Measurements from ENCODE around the gene RHOA.

Gene RHOA

DNA sequence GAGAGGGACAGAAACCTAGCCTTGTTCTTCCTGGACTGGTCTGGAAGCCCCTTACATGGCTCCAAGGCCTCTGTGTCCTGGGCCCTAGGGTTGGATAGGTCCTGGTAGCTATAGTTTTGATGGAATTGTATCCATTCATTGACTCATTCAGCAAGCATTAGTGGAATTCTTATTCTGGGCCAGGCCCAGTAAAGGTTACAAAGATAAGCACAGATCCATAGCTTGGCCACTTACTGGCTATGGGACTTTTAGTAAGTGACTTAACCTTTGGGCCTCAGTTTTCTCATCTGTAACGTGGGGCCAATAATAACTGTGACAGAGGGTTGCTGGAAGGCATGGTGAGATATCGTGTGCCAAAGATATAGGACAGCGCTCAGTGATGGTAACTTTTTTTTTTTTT lies 44.7 kb upstream of the RHOA start:
- H3F3A ChIP-seq (ENCODE audit: control insufficient read depth, insufficient read depth): no peaks in the 10 kb centered on the region
- no peak overlapping the region for H3K27ac ChIP-seq (ENCODE audit: low read depth, low read length)
- no peak overlapping the region for H3K4me2 ChIP-seq (ENCODE audit: low read length)
- H3K4me1 ChIP-seq (ENCODE audit: control insufficient read depth, low read length): no peaks in the 10 kb centered on the region
- no peaks in the 10 kb centered on the region for H3K9me3 ChIP-seq (ENCODE audit: control insufficient read depth, insufficient read depth, low read length)
- no peaks in the 10 kb centered on the region for H3K27me3 ChIP-seq (ENCODE audit: control insufficient read depth, low read length)
- no peaks in the 10 kb centered on the region for H3K36me3 ChIP-seq (ENCODE audit: control insufficient read depth, low read length)
- no peaks in the 10 kb centered on the region for H4K20me1 ChIP-seq (ENCODE audit: control insufficient read depth, insufficient read depth, low read depth, low read length)
- H3K79me2 ChIP-seq (ENCODE audit: control insufficient read depth, low read length): no peaks in the 10 kb centered on the region
- H3K9me2 ChIP-seq (replicated peaks; ENCODE audit: control insufficient read depth, low read length): no peaks in the 10 kb centered on the region
- no peak overlapping the region for H3K4me3 ChIP-seq (ENCODE audit: low read length)
- TF ChIP-seq, protein P1, sequence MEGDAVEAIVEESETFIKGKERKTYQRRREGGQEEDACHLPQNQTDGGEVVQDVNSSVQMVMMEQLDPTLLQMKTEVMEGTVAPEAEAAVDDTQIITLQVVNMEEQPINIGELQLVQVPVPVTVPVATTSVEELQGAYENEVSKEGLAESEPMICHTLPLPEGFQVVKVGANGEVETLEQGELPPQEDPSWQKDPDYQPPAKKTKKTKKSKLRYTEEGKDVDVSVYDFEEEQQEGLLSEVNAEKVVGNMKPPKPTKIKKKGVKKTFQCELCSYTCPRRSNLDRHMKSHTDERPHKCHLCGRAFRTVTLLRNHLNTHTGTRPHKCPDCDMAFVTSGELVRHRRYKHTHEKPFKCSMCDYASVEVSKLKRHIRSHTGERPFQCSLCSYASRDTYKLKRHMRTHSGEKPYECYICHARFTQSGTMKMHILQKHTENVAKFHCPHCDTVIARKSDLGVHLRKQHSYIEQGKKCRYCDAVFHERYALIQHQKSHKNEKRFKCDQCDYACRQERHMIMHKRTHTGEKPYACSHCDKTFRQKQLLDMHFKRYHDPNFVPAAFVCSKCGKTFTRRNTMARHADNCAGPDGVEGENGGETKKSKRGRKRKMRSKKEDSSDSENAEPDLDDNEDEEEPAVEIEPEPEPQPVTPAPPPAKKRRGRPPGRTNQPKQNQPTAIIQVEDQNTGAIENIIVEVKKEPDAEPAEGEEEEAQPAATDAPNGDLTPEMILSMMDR (IDR thresholded peaks at IDR 0.05; ENCODE audit: low read depth, low read length, poor library complexity, severe bottlenecking): no peak
- TF ChIP-seq EZH2phosphoT487 (IDR thresholded peaks at IDR 0.05; ENCODE audit: borderline replicate concordance, low read length): no peak

DNA sequence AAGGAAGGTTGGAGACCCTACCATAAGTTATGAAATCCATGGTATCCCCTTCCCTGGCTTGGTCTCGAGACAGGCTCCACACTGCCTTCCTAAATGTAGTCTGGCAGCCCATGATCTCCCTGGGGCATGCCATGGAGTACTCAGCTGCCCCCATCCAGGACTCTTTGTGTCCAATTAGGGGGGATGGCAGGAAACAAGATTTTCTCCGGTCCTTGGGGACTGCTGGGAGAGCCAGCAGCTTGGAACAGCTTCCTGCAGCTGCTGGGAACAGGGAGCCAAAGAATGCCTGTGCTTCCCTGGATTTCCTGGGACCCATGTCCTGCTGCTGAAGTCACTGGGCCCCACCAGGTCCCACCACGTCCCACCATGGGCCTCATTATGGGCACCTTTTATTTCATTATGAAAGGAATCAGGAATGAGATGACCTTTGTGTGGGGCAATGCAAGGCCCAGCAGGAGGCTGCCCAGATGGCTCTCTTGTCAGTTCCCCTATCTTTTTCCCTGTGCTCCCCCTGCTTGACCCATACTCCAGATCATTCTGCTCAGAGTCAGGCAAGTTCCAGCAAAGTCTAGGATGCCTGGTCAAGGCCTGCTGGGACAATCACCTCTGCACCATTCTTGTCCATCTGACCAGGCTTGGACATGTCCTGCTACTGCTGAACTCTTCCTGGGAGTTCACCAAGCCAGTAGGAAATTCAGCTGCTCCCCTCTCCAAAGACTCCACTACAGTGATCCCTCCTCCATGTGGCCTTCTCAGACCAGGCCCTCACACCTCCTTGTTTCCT lies 43.3 kb upstream of the RHOA start:
- Histone ChIP-seq H3K4me2 (ENCODE audit: low read length) (no peak overlapping the region), H3K4me1 (ENCODE audit: control insufficient read depth, low read length) (no peaks in the 10 kb centered on the region), H3K9me2 (replicated peaks; ENCODE audit: control insufficient read depth, low read length) (no peaks in the 10 kb centered on the region), H3K36me3 (ENCODE audit: control insufficient read depth, low read length) (no peaks in the 10 kb centered on the region), H3K79me2 (ENCODE audit: control insufficient read depth, low read length) (no peaks in the 10 kb centered on the region), H4K20me1 (ENCODE audit: control insufficient read depth, insufficient read depth, low read depth, low read length) (no peaks in the 10 kb centered on the region), H3K27ac (ENCODE audit: low read depth, low read length) (no peak overlapping the region), H3F3A (ENCODE audit: control insufficient read depth, insufficient read depth) (no peaks in the 10 kb centered on the region), H3K9me3 (ENCODE audit: control insufficient read depth, insufficient read depth, low read length) (no peaks in the 10 kb centered on the region), H3K4me3 (ENCODE audit: low read length) (no peak overlapping the region), H3K27me3 (ENCODE audit: control insufficient read depth, low read length) (no peaks in the 10 kb centered on the region)
- TF ChIP-seq, protein P1 (IDR thresholded peaks at IDR 0.05; ENCODE audit: low read depth, low read length, poor library complexity, severe bottlenecking): no peak
- no peak for TF ChIP-seq EZH2phosphoT487 (IDR thresholded peaks at IDR 0.05; ENCODE audit: borderline replicate concordance, low read length)

DNA sequence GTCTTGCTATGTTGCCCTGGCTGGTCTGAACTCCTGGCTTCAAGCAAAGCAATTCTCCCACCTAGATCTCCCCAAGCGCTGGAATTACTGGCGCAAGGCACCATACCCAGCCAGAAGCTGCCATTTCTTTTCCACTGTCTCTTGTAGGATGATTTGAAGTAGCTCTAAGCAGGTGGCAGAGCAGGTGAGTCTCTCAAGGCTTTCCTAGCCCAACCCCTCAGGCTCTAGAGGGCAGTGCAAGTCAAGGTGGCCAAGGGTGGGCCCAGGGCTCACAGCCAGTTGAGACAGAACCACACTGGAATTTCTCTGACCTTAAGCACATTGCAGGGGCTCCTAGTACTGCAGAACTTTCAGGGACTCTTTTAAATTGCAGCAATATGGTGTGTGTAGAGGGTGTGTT lies 42.7 kb upstream of the RHOA start:
- Histone ChIP-seq H3K4me2 (ENCODE audit: low read length) (no peak overlapping the region), H3F3A (ENCODE audit: control insufficient read depth, insufficient read depth) (no peaks in the 10 kb centered on the region), H3K36me3 (ENCODE audit: control insufficient read depth, low read length) (no peaks in the 10 kb centered on the region), H3K79me2 (ENCODE audit: control insufficient read depth, low read length) (no peaks in the 10 kb centered on the region), H3K27me3 (ENCODE audit: control insufficient read depth, low read length) (no peaks in the 10 kb centered on the region), H4K20me1 (ENCODE audit: control insufficient read depth, insufficient read depth, low read depth, low read length) (no peaks in the 10 kb centered on the region), H3K4me1 (ENCODE audit: control insufficient read depth, low read length) (no peaks in the 10 kb centered on the region), H3K27ac (ENCODE audit: low read depth, low read length) (no peak overlapping the region), H3K4me3 (ENCODE audit: low read length) (no peak overlapping the region), H3K9me2 (replicated peaks; ENCODE audit: control insufficient read depth, low read length) (no peaks in the 10 kb centered on the region), H3K9me3 (ENCODE audit: control insufficient read depth, insufficient read depth, low read length) (no peaks in the 10 kb centered on the region)
- TF ChIP-seq, protein P1 (IDR thresholded peaks at IDR 0.05; ENCODE audit: low read depth, low read length, poor library complexity, severe bottlenecking): no peak
- no peak for TF ChIP-seq EZH2phosphoT487 (IDR thresholded peaks at IDR 0.05; ENCODE audit: borderline replicate concordance, low read length)
